ENCODE data around the gene SERTAD3. TPM values are rescaled to one million over a fixed set of nuclear protein-coding genes. Genes with fewer than 3 reads are reported as not detected.

The SERTAD3 gene
- total and polyA plus RNA-seq, 10 of the 15 experiments (the other 5 are each of a cell fraction or from before 2014, with no cell fraction given): 4.2 to 22.4 (median 13.7) TPM

- TF ChIP-seq PBX3 (IDR thresholded peaks at IDR 0.05; ENCODE audit: insufficient replicate concordance, low read depth, low read length) (peak; percentile 24), ATF2 (IDR thresholded peaks at IDR 0.05; ENCODE audit: low read length) (no peak), ATF7 (IDR thresholded peaks at IDR 0.05; ENCODE audit: low read depth) (no peak), RAD21 (IDR thresholded peaks at IDR 0.05; ENCODE audit: insufficient read depth, low read depth, low read length) (no peak), SMAD5 (IDR thresholded peaks at IDR 0.05; ENCODE audit: low read depth) (no peak), POU2F2 (IDR thresholded peaks at IDR 0.05; ENCODE audit: borderline replicate concordance, low read depth, low read length) (peak; percentile 73; the same call in 2 of the 3 replicates), SIX5 (IDR thresholded peaks at IDR 0.05; ENCODE audit: low read depth, low read length, severe bottlenecking) (peak; percentile 89), POLR2AphosphoS5 (IDR thresholded peaks at IDR 0.05; ENCODE audit: low read length) (peak; percentile 45; the same call in 1 of the 2 replicates), PRDM15 (CRISPR knock-in tag; IDR thresholded peaks at IDR 0.05) (no peak), NRF1 (conservative IDR thresholded peaks at IDR 0.05; ENCODE audit: low read depth, low read length) (peak; percentile 90), FOXK2 (IDR thresholded peaks at IDR 0.05) (no peak), MYB (IDR thresholded peaks at IDR 0.05; ENCODE audit: borderline replicate concordance, low read depth, low read length) (no peak), ZNF384 (IDR thresholded peaks at IDR 0.05; ENCODE audit: borderline replicate concordance, low read depth, low read length) (no peak), SREBF1 (IDR thresholded peaks at IDR 0.05; ENCODE audit: low read length) (0 out of 2 replicates have a peak, but pooled peaks have one; percentile 38), REST (IDR thresholded peaks at IDR 0.05; ENCODE audit: low read depth, low read length) (no peak), ZBTB33 (IDR thresholded peaks at IDR 0.05) (no peak), SP1 (IDR thresholded peaks at IDR 0.05; ENCODE audit: low read depth, low read length) (peak; percentile 84)
These were observed 770 bp downstream of the SERTAD3 start (continued) for GRCh38 chr19:40443131-40443999.

Data from GM12878 (cell line).